NCI-H187 (cell line): Measurements from ENCODE around the gene HOXA6.

Experiments
- DNase-seq, 2 experiments: peaks; one replicate each; lab custom pipeline; 2025; lab: John Stamatoyannopoulos, UW

HOXA6 gene

DNA sequence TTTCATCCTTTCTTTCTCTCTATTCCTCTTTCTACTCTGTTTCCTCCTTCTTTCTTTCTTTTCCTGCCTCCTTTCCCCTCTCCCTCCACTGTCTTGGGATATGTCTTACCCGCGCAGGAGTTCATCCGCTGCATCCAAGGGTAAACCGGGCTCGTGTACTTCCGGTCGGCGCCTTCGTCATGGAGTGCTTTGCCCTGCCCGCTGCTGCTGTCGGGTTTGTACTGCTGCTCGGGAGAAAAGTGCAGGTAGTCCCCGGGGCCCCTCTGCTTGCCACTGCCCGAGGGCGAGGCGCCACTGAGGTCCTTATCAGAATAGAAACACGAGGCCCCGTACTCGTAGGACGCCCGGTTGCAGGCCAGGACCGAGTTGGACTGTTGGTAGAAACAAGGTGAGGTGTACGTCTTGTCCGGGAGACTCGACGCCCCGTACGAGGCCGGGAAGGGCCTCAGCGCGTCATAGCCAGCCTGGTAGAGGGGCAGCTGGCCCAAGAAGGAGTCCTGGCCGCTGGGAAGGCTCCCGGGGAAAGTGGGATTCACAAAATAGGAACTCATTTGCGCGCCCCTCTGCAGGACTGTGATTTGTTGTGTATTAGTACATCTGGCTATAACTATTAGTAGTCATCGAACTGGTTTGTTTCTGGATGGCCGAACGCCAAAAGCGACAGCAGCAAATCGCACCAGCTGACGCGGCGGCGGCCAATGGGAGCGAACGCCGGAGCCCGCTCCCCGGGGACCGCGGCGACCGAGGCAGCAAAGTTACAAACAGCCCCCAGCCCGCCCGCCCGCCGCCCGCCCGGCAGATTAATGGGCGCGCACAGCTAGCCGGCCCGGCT lies at the start of gene HOXA6:
TSS of gene HOXA6 (minus strand) at position 576 of the 832 bp plus-strand sequence. CDS start at position 551, 25 bp downstream.
- peak in 1 of 2 experiments; percentile 37 for DNase-seq

DNA sequence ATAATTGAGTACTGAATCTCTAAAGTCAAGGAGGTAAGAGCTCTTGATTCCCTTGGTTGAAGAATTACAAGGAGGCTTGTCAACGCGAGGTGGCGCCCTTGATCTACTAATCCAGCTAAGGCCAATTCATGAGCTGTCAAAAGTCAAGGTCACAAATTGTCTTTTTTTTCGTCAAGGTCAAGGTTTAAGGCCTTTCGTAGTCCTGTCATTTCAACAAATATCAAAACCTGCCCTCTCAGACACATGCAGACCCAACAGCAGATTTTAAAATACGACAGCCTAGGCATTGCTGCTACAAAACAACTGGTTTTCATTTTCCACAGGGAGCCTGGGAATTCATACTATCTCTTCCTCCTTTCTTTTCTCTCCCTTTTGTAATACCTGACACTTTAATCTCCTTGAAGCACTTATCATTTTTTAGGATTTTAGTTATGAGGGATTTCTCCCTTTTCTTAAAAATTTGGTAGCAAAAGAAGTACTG lies 48.8 kb upstream of the HOXA6 start:
- DNase-seq, result peak; percentile 43 to 68

DNA sequence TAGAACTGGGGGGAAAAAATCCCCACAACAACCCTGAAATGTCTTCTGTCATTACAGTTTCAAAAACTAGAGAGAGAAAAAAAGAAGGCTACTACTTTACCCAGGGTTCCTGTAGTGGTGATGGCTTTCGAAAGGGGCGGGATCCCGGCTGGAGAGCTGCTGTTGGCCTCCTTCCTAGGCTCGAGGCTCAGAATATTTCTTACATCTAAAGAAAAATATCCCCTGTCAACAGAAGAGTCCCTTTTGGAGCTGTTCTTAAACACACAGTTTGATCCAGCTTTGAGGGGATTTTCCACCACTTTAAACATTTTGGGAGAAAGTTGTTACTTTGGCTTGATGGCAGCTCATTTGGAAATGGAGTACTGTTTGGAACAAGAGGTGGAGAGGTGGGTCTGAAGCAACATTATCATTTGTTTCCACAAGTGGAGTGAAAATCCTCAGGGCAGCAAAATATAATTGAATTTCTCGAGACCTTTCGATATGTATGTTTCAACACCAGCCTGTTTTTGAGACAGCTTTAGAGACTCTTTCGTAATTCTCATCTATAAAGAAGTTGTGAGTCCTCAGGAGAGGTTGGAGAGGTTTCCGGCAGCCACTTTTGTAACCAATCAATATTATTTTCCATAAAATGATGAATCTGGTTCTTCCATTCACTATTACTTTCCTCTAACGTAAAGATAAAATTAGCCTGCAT lies 47.3 kb upstream of the HOXA6 start:
- DNase-seq, result no peak

DNA sequence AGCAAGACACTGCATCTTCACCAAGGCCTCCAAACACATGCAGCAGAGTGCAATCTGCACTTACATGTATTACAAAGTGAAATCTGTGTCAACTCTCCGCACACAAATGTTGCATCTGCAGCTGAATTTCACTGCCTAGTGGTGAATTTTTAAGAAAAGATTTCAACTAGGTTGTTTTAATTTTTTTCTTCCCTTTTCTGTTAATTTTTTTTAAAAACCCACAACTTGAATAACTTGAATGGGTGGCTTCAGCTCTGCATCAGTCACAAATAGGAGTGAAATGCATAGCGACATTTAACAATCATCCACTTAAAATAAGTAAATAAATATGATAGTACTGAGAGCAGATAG lies 46.4 kb upstream of the HOXA6 start:
- DNase-seq, result no peak

DNA sequence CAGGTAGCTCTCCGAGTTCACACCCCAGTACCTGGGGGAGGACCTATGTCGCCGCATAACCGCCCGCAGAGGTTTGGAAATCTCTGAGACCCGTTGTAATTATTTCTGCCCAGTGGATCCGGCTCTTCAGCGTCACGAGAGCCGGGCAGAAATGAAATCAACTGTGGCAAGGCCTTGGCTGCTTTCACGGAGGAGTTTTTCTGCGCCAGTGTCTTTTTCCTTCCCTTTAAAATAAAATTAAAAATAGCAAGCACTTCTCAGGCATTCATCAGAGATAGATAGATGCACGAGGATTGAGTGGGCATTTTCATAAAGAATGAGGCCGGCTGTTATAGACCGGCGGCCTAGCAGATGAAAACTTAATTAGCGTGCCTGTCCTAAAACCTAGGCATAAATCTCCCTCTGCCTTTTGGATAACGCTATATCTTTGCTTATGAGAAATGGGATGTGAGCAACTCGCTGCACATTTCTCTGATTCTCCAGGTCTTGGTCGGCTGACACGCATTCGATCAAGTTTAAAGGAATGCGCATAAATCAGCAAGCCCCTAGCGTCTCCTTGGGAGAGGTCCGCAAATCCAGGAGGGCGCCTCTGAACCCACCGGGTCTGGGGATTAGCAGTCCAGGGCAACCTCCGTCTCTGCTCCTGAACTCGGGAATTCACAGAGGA lies 45.9 kb upstream of the HOXA6 start:
- DNase-seq, result no peak

DNA sequence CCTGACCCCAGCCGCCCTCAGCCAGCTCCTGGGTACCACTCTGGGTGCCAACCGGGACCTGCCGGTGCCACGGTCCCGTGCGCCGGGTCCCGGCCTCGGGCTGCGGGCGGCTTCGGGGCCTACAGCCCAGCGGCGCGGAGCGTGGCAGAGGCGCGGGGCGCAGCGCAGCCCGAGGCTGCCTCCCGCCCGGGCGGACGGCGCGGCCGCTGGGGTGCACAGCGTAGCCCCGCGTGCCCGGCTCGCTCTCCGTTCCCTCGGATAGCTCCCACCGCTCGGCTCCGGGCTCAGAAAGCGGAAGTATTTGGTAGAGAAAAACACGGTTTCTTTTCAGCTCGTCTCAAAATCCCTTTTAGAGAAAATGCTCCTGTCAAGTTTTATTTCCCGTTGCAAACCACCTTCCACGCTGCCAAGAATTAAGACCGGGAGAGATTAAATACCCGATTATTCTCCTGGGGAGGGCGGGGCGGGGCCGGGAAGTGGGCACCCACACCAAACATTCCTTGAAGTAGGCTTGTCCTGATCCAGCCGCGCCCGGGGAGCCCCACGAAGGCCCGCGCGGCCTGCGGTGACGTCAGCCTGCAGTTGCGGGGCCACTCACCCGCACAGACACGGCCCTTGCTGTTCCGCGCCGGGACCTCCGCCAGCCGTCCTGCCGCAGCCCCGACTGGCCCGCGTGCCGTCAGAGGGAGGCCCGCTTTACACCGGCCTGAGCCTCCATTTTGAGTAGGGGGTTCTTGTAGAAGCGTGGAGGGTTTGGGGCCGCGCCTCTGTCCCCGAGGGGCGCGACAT lies 45.2 kb upstream of the HOXA6 start:
- DNase-seq, result no peak

DNA sequence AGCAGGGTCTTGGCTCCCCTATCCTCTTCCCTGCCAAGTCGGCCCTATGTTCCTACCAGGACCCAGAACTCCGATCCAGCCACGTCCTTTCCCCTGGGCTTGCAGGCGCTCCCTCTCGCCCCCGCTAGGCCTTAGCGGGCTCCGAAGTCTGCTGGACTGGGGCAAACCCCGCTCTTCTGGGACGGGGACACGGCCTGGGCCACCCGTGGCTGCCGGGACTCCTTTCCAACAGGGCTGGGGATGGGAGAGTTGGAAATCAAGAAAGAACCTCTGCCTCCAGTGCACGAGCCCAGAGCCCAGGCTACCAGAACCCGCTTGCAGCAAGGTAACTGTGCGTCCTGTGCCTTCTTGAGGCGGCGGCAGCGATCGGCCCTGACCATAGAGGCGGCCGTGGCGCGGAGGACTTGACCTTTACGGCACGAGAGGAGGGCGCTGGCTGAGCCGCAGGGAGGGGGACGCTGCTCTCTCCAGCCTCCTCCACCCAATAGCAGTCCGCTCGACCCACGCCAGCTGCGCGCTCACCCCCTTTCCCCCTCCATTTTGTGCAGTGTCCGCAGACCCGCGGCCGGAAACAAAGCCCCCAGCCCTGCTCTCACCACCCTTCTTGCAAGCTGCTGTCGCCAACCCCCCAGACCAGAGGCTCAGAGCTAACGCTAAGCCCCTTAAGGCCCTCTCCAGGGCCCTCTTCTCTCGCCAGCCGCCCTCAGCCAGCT lies 44.4 kb upstream of the HOXA6 start:
- DNase-seq, result no peak

DNA sequence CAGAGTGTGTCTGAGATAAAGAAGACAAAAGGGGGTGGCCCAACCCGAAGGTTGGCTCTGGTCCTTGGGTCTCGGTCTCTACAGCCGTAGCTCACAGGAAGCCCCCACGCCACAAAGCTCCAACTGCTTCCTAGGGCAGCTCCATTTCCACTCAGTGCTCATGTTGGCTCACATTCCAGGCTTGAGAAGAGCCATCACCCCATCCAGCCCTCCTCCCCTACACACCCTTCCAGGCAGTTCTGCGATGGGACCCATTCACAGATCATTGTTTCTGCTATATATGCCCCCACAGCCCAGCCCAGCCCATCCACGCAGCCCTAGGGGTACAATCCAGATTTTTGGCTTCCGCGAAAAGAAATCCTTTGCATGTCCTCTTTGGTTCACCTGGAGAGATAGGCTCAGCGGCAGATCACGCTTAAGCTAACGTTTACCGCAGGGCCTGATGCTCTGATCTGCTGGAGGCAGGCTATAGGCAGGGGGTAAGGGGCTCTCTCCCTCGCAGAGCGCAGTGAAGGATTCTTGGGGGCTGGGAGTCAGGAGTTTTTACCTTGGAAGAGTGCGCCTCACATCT lies 43.7 kb upstream of the HOXA6 start:
- no peak for DNase-seq

DNA sequence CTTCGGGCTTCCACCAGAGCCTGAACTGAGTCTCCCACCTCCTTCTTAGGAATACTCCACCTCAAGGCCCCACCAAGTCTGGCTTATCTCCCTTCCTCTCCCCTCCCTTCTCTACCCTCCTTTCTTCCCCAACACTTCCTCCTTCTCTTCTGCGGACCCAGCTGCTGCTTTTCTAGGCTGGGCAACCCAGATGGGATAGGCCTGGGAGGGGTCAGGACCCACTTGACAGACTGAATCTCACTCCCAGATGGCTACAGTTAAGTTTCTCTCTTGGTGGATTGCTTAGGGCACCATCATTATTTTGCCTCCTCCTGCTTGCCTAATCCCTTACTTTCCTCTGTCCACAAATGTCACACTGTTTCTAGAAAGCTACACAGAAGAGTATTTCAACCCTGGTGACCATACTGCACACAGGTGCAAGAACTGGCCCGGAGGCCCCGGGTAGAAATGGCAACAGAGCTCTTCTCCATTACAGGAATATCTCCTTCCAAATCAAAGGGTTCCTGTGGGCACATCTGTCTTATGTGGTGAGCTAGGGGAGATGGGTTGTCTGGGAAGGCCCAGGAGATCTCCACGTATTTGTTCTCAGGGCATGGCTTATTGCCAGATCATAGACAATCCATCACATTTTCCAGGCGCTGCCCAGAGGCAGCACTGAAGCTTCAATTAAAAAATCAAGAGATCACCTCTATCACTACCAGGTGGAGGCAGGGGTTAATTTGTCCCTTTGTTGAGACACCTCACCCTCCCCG lies 42.6 kb upstream of the HOXA6 start:
- no peak for DNase-seq

DNA sequence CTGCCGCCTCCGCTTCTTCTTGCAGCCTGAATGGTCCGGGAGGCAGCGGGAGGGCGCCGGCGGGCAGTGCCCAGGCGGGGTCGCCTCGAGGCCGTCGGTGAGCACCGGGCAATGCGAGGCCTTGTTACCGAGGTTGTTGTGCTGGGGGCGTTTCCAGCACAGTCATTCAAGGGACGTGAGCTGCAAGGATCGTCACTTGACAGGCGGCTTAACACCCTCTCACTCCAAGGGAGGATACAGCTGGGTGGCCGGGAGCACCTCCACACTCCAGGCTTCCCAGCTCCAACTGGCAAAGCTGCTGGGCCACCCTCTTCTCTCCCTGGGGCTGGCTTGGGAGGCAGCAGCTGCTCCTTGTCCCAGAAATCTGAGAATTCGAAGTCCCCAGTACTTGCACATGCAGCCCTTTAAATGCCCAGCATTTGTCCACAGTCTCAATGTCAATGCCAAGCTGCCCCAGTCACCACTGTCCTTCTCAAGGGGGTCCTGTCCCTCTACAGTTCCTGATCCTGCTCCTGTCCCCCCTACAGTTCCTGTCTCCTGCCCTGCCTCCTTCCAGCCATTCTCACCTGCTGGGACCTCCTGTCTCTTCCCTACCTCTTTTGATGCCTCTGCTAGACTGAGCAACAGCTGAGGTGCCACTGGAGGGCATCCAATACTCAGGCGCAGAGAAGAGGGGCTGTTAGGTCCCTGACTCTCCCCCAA lies 41.9 kb upstream of the HOXA6 start:
- no peak for DNase-seq

DNA sequence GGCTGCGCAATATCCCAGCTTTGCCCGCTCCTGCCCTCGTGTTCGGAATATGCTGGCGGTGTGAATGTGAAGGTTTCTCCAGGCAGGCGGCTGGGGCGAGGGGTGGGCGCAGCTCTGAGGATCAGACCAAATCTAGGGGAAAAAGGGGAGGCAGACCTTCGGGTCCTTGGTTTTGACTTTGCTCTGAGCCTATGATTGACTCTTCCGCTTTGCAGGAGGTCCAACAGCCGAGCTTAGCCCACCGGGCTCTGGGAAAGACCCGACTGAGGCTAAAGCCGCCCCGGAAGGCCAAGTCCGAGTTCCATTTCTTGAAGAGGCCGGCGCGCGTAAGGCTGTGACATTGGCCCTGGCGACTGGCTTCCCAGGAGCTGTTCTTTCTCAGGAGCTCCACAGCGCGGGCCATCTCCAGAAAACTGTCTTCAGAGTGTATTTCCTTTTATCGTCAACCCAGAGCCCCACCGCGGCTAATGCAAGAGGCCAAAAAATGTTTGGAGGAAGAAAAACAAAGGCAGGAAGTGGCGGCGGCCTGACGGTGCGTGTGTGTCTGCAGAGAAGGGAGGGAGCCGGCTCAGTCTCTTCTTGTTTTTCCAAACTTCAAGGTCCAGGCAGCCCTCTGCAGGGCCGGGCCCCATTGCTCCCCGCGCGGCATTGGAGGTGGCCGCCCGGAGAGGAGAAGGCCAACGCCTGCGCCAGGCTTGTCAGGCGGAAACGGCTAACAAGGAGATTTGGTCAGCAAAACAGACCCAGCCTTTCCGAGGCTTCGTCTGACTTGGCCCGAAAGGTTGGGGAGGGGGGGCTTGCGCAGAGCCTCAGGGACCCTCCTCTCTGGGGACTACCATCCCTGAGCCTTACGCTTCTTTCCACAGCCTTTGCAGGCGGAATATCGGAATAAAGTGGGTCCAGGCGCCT lies 41.1 kb upstream of the HOXA6 start:
- DNase-seq, result no peak

DNA sequence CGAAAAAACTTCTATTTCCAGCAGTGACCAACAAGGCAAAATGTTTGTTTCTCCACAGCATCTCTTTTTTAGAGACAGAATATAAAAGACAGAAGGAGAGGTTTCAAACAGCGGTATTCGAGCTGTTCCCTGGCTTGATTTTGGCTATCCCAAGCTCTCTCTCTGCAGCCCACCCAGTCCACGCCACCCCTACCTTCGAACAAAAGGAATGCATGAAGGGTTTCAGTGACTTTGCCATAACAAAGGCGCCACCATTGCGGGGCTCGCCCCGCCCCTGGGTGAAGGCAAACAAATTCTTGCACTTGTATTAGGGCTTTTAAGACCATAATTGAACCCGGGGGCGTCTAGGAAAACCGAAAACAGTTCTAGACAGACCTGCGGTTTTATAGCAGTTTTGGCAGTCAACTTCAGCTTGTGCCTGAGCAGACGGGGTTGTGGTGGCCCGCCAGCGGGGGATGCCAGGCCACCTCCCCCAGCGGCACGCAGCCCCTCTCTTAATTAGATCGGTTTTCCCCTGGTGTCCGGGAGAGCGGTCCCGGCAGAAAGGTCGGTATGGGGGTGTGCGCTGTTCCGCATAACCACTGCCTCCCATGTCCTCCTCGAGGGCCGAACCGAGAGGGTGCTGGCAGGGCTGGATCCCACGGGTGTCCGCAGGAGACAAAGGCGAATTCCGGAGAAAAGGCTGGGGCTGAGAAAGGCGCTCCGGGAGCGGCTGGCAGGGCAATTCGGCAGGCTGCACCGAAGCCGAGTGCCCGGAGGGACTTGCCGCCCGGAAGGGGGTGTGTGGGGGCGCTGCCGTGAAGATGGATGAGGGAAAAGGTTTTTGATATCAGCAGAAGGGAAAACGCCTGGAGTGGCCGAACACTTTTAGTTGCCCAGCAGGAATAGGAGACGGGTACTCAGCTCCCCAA lies 40.2 kb upstream of the HOXA6 start:
- no peak for DNase-seq

DNA sequence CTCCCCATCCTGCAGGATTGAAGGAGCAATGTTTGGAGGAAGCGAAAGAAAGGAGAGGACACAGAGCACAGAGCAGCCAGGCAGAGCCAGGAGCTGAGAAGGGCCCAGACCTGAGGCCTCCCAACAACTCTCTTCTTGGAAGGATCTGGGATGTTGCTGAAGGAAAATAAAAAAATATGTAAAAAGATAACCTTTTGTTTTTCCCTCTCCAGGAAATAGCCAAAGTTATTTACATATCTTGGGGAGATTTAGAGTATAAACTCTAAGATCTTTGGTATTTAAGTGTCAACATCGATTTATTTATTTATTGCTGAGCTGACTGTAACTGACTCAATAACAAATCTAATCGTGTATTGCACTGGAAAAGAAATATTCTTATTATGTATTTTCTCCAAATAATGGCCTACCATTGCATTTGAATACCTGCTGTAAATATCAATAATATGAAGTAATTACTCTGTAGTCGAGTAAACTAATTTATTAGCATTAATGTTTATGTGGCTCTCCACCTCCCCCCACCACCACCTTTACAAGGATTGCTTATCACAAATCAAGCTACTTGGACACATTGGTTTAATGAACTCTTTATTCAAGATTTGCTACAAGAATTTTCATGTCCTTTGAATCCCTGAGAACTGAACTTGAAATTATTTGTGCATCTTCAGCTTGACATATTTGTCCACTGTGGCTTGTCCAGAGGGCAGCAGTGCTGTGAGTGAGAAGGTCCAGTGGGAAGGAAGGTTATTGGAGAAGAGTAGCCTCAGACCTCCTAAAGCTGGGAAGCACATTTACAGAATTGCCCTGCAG lies 39.3 kb upstream of the HOXA6 start:
- DNase-seq, result no peak

DNA sequence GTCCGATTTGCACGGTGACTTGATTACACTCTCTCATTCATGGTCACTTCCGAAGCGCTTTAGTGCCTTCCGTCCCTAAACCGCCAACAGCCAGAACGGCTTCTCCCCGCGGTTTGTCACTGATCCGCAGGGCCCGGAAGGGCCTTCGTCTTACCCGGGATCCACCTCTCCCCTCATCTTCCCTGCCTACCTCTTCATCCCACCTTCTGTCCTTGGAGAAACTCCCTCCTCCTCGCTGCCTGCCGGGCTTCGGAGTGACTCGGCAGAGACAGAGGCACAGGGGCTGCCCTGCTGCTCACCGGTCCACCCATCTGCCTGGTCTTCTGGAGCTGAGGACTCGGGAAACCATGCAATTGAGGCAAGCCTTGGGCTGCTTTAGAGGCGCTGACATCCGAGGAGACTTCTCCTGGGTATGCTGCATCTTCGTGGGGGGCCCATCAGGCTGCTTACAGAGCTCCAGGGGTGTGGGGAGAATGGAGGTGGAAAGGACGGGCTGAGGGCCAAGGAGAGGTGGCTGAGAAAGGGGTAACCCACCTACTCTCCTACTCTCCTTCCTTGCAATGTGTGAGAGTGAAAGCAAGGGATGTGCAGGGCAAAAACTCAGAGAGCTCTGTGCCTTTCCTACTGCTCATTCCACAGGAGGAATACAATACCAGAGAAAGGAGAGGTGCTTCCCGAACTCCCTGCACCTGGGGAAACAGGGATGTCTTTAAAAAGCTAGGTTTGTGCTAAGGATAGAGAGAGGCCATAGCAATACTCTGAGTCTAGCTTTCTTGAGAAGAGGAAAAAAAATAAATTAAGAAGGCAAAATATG lies 38.5 kb upstream of the HOXA6 start:
- DNase-seq, result no peak

DNA sequence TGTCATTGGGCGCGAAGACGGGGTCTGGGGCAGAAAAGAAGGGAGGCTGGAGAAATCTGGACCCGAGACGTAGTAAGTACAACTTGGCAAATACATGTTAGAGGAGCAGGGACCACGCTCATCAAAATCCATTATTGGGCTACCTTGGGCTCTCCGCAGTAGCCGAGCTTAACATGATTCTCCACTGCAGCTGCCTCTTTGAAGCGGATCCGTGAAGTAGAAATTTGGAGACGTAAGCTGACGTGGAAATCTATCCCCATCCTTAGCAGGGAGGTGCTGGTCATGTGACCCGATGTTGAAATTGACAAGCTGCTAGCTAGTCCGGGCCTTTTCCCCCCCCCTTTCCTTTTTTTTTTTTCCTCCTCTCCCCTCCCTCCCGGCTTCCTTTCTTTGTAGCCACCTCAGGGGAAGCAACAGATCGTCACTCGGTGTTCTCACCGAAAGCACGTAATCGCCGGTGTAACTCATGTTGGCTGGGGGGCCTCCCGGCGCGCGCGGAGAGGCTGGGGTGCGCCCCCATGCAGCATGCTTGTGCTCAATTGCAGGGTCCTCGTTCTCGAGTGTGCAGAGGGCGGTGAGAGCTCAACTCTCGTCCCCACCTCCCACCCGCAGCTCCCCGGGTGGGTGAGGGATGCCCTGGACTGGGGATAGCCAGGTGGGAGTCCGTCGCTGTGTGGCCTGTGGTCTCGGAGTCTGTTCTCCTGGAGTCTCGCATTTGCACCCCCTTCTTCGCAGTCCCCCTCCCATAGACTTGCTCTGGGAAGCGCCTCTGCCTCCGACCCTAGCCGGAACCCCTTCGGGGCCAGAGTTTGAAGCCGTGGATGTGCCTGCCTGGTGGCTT lies 37.7 kb upstream of the HOXA6 start, which contains the start of gene HOXA11:
TSS of gene HOXA11 (minus strand) at position 220 of the 841 bp plus-strand sequence. CDS start at position 132, 88 bp downstream.
- no peak for DNase-seq
